Measurements from ENCODE around the gene CLINT1.
"Not testable (repeated sequence)": the region's sequence is repeated elsewhere in the genome, so short reads cannot be mapped to it uniquely, and the experiment has no call there.

CLINT1 gene

DNA sequence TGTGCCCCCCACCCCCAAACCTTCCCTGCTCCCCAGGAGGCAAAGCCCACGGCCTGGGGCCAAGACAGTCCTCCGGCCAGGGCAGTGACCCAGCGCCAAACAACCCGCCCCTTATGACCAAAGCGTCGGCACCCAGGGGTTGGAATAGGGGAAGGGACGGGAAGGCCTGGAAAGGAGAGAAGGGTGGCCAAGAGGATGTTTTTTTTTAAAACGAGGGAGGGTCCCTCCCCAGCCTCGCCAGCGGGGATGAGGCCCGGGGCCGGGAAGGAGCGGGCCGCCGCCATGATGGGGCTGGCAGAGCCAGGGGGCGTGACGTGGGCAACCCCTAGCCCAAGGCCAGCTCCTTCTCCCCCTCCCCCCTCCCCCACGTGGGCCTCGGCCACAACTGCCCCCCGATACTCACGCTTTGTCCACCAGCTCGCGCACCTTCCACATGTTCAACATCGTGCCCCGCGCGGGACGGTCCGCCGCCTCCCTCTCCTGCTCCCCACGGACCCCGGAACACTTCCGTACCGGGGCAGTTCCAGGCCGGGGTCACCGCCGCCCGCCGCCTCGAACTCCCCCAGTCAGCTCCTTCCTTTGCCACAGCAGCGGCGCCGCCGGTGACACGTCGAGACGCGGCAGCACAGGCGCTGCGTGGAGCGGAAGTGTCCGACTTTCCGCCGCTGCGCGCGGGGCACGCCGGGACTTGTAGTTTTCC, at the start of gene CLINT1:
Gene CLINT1, minus strand, starts transcription at position 619 of the 700 bp plus-strand sequence. Its CDS starts 175 bp downstream, at position 444.
- in situ Hi-C loops (cut with HindIII; ENCODE audit: low sequenced_read_pairs): no loop called here

DNA sequence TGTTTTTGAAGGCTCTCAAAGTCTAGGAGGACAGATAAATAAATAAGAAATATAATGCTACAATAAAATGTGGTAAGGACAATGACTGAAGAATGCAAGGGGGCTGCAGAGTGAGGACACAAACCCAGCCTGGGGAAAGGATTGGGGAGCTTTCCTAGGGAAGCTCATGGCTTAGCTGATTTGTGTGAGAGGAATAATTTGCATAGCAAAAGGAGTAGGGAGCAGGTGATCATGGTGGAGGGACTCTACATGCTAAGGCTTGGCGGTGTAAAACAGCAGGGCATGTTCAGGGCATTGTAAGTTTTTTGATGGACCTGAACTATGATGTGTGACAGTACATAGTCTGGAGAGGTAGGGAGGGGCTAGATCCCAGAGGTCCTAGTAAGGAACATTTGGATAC, 49.5 kb upstream of the CLINT1 start:
- in situ Hi-C loops (cut with HindIII; ENCODE audit: low sequenced_read_pairs): no loop called here

GRCh38 chr5:157907479-157907878, 48.5 kb upstream of the CLINT1 start:
- in situ Hi-C loops (cut with HindIII; ENCODE audit: low sequenced_read_pairs): no loop called here

DNA sequence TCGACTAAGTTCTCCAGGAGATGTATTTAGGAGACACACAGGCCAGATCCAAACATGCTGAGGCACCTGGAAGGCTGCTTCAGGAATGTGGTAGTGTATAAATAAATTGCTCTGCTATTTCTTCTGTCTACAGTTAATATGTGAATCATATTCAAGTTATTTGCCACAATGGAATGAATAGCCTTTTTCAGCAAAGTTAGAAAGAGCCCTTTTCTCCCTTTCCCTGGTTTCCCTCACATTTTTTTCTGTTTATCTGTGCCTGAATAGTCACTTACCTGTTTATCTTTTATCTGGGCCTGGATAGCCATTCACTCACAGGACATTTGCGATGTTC, 44.1 kb upstream of the CLINT1 start:
- in situ Hi-C loops (cut with HindIII; ENCODE audit: low sequenced_read_pairs): no loop called here

DNA sequence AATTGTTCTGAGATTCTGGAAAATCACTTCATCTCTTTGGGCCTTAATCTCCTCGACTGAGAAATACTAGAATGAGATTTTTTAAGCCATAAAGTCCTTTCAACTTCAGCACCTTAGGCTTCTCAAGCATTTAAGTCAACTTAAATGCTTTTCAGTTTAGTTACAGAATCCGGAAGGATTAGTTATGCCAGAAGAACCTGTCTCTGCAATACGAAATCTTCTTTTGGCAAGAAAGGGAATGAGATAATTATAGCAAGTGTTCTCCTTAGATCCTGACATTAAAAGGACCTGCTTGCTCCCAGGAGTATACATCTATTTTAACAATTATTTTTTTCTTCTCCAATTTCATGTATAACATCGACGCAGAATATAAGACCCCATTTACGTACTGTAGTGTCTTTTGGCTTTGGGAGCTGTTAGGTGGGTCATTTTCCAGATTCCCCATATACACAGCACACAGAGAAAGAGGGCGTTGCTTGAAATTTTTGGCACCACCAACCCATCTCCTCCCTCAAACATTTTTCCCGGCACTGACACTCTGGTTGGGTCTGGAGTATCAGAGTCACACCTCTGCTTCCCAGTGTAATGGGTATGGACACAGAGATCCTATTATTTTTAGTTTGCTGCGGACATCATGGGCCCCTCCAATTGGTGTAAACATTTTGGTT, 43.6 kb upstream of the CLINT1 start:
- in situ Hi-C loops (cut with HindIII; ENCODE audit: low sequenced_read_pairs): no loop called here

DNA sequence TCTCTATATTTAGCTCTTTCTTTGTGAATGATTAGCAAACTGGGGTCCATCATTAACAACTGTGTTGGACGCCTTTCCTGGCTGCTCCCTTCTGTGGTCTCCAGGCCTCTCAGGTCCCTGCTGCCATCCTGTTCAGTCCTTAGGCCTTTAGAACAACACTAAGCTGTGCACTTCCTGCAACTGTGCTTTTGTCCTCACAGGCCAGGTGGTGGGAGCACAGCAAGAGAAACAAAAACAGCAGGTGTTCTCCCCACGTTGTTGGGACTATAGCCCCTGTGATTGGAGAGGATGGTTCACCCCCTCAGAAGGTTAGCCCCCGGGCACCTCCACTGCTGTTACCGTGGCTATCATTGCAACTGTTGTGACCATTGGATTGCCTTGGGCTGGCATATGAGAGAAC, 41.7 kb upstream of the CLINT1 start:
- in situ Hi-C loops (cut with HindIII; ENCODE audit: low sequenced_read_pairs): no loop called here

GRCh38 chr5:157893611-157894010, 34.7 kb upstream of the CLINT1 start:
- in situ Hi-C loops (cut with HindIII; ENCODE audit: low sequenced_read_pairs): no loop called here

- in situ Hi-C loops (cut with HindIII; ENCODE audit: low sequenced_read_pairs): no loop called here
These were observed 34.0 kb upstream of the CLINT1 start for GRCh38 chr5:157892974-157893373.

GRCh38 chr5:157890836-157891597, 32.1 kb upstream of the CLINT1 start:
- in situ Hi-C loops (cut with HindIII; ENCODE audit: low sequenced_read_pairs): no loop called here

- in situ Hi-C loops (cut with HindIII; ENCODE audit: low sequenced_read_pairs): no loop called here
These were observed 30.0 kb upstream of the CLINT1 start for GRCh38 chr5:157888814-157889532.

GRCh38 chr5:157886796-157887380, 27.9 kb upstream of the CLINT1 start:
- in situ Hi-C loops (cut with HindIII; ENCODE audit: low sequenced_read_pairs): no loop called here

GRCh38 chr5:157885051-157885450, 26.1 kb upstream of the CLINT1 start:
- in situ Hi-C loops (cut with HindIII; ENCODE audit: low sequenced_read_pairs): not testable (repeated sequence)

DNA sequence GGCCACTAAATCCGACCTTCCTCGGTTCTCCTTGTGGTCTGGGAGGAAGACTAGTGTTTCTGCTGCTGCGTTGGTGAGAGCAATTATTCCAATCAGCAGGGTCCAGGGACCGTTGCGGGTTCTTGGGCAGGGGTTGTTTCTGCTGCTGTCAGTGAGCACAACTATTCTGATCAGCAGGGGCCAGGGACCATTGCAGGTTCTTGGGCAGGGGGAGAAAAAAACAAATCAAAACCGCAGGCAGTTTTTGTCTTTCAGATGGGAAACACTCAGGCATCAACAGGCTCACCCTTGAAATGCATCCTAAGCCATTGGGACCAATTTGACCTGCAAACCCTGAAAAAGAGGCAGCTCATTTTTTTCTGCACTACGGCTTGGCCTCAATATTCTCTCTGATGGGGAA, 22.6 kb upstream of the CLINT1 start:
- in situ Hi-C loops (cut with HindIII; ENCODE audit: low sequenced_read_pairs): not testable (repeated sequence)

DNA sequence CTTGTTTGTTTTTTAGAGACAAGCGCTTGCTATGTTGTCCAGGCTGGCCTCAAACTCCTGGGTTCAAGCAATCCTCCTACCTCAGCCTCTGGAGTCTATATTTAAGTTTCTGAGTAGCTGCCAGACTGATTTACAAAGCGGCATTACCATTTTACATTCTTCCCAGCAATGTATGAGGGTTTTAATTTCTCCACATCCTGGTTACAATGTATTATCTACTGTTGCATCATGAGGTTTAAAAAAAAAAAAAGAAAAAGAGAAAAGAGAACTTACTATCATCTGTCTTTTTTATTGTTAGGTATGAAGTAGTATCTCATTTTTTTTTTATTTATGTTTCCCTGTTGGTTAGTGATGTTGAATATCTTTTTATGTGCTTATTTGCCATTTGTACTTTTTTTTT, 18.9 kb upstream of the CLINT1 start:
- in situ Hi-C loops (cut with HindIII; ENCODE audit: low sequenced_read_pairs): no loop called here

- in situ Hi-C loops (cut with HindIII; ENCODE audit: low sequenced_read_pairs): no loop called here
These were observed 15.9 kb upstream of the CLINT1 start for GRCh38 chr5:157874861-157875260.

GRCh38 chr5:157870837-157871834, 12.2 kb upstream of the CLINT1 start:
- in situ Hi-C loops (cut with HindIII; ENCODE audit: low sequenced_read_pairs): no loop called here

DNA sequence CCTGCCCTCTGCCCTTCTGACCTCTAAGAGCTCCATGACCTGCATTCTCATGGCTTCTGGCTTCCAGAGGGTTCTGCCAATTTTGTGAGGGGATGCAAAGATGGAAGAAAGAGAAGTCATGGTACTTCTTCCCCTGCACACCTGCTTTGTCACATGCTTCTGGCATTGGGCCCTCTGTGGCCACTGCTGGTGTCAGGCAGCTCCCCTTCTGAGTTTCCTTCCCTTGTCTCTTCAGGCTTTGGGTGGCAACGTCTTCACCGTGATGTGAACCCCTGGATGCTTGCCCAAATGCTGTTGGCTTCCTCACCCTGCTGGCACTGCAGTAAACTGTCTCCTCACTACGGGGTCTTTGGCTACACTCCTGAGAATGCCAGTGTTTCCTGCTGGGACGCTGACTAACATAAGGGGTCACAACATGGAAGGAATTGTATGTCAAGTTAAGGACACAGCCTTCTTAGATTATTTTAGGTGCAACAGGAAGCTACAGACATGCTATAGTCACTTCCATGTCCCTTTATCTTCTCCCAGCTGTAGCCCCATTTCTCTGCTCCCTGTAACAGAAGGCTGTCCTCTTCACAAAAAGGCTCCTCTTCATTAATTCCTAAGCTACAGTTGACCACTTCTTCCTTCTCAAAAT, 8.9 kb upstream of the CLINT1 start:
- in situ Hi-C loops (cut with HindIII; ENCODE audit: low sequenced_read_pairs): no loop called here

GRCh38 chr5:157866536-157866935, 7.6 kb upstream of the CLINT1 start:
- in situ Hi-C loops (cut with HindIII; ENCODE audit: low sequenced_read_pairs): no loop called here

GRCh38 chr5:157865781-157866180, 6.8 kb upstream of the CLINT1 start:
- in situ Hi-C loops (cut with HindIII; ENCODE audit: low sequenced_read_pairs): no loop called here

Measured in DLD1 (cell line).